IPS DF 4.7 (cell line): ENCODE data around the gene SORD.
"Not testable (repeated sequence)": the region's sequence is repeated elsewhere in the genome, so short reads cannot be mapped to it uniquely, and the experiment has no call there.

ENCODE experiments used
- DNase-seq: peaks from one replicate; pipeline ENCODE4 v3.0.0-alpha.2; 2013; ENCODE audit warnings: low spot score; ENCODE audit errors: extremely low read depth

The SORD gene

GRCh38 chr15:45024649-45025048 is 1.7 kb downstream of the SORD start:
- not testable (repeated sequence) for DNase-seq

GRCh38 chr15:45025627-45026026 is 2.6 kb downstream of the SORD start:
- DNase-seq: not testable (repeated sequence)

GRCh38 chr15:45026651-45027190 is 3.7 kb downstream of the SORD start:
- no peak for DNase-seq

GRCh38 chr15:45027220-45027619 is 4.2 kb downstream of the SORD start:
- DNase-seq: no peak

GRCh38 chr15:45030743-45031142 is 7.7 kb downstream of the SORD start:
- DNase-seq: no peak

- not testable (repeated sequence) for DNase-seq
These were observed 8.6 kb downstream of the SORD start for GRCh38 chr15:45031522-45032028.

- DNase-seq: not testable (repeated sequence)
These were observed 9.5 kb downstream of the SORD start for GRCh38 chr15:45032501-45032900.

- DNase-seq: not testable (repeated sequence)
These were observed 11.1 kb downstream of the SORD start for GRCh38 chr15:45034087-45034486.

GRCh38 chr15:45034600-45035375 is 11.8 kb downstream of the SORD start:
- not testable (repeated sequence) for DNase-seq

- DNase-seq: not testable (repeated sequence)
These were observed 14.1 kb downstream of the SORD start for GRCh38 chr15:45036812-45037781.

- DNase-seq: no peak
These were observed 14.9 kb downstream of the SORD start for GRCh38 chr15:45037936-45038335.

GRCh38 chr15:45040396-45040795 is 17.4 kb downstream of the SORD start:
- DNase-seq: not testable (repeated sequence)

- DNase-seq: not testable (repeated sequence)
These were observed 18.5 kb downstream of the SORD start for GRCh38 chr15:45041538-45041937.

GRCh38 chr15:45042859-45043258 is 19.9 kb downstream of the SORD start:
- DNase-seq: not testable (repeated sequence)

- DNase-seq: not testable (repeated sequence)
These were observed 21.3 kb downstream of the SORD start for GRCh38 chr15:45044270-45044669.

- not testable (repeated sequence) for DNase-seq
These were observed 25.4 kb downstream of the SORD start for GRCh38 chr15:45048449-45048793.

GRCh38 chr15:45048794-45049631 is 26.0 kb downstream of the SORD start:
- DNase-seq: no peak

- no peak for DNase-seq
These were observed 27.6 kb downstream of the SORD start for GRCh38 chr15:45050587-45050986.

- not testable (repeated sequence) for DNase-seq
These were observed 29.7 kb downstream of the SORD start for GRCh38 chr15:45052676-45053075.
